Psoas muscle (tissue), 8 donors: ENCODE measurements around the gene PJA2. TPM values are rescaled to one million over a fixed set of nuclear protein-coding genes. Genes with fewer than 3 reads are reported as not detected.

Experiments
- ATAC-seq, 4 donors: fragments of 200-7000 bp; cut with Tn5 transposase; one replicate each; pipeline ENCODE4 v1.9.1; 2020; ENCODE audit warnings: moderate library complexity in 3 of 4, mild to moderate bottlenecking in 2 of 4
- DNase-seq, 2 donors: peaks; one replicate each; pipeline ENCODE4 v3.0.0-alpha.2; 2020
- H3K27ac ChIP-seq: fragments of 200-600 bp; one replicate; pipeline ENCODE4 v1.8.0; 2022
- H3K27me3 ChIP-seq, 3 donors: fragments of 200-600 bp in 1 of 3; one replicate each; pipeline versions ENCODE4 v1.6.1 to v1.8.0; 2013 to 2022; ENCODE audit warnings: low read length in 2 of 3, mild to moderate bottlenecking in 2 of 3, moderate library complexity in 1 of 3; ENCODE audit not compliant: insufficient read depth in 3 of 3
- H3K36me3 ChIP-seq, 2 donors: fragments of 200-600 bp in 1 of 2; one replicate each; pipeline versions ENCODE4 v1.6.1 to v1.8.0; 2013 to 2022; ENCODE audit warnings: low read depth in 1 of 2, mild to moderate bottlenecking in 1 of 2, moderate library complexity in 1 of 2; ENCODE audit not compliant: insufficient read depth in 1 of 2
- H3K4me1 ChIP-seq: fragments of 200-600 bp; one replicate; pipeline ENCODE4 v1.8.0; 2022
- H3K4me3 ChIP-seq: fragments of 200-600 bp; one replicate; pipeline ENCODE4 v1.8.0; 2022; ENCODE audit warnings: mild to moderate bottlenecking
- H3K9me3 ChIP-seq: fragments of 200-600 bp; one replicate; pipeline ENCODE4 v1.8.0; 2022
- WGBS, 3 donors: extraction: QIAGEN DNeasy Blood & Tissue Kit; methylation state at CpG; one replicate each; pipeline versions ENCODE4 v1.1.6 to v1.1.7; 2013; 5-methylcytosine and 5-hydroxymethylcytosine counted together
- intact Hi-C, 2 donors: fragments of 100-400 bp; cut with DNase I; formaldehyde crosslinking; loops; one replicate each; pipeline versions ENCODE4 v1.11.0 to v1.14.2; 2022
- polyA plus RNA-seq, 3 donors: library from polyadenylated mRNA; stranded (reverse); fragments of 200-250 nt; gene quantifications; one replicate each; pipeline ENCODE4 v1.2.3, GENCODE V29; 2013
- total RNA-seq, 4 donors: library from RNA; stranded (reverse); fragmentation: NEBNext Ultra II Directional in 2 of 4; extraction: Animal tissue kit (Norgen Biotek cat#: 25700) in 2 of 4; gene quantifications; one replicate each; pipeline versions ENCODE4 v1.2.1 to v1.2.4, GENCODE V29; 2021 to 2023
- TF ChIP-seq, protein P1 (sequence below): fragments of 200-600 bp; IDR thresholded peaks from one replicate; pipeline ENCODE4 v1.8.0; 2022; ENCODE audit warnings: antibody characterized with exemption
- donor health status: healthy with polysubstance abuse.
- donor health status: DM: no; HTN: no; CAD: no; lungs with moderate emphysema.
- donor health status: Bipolar disorder and iron deficiency.
- donor health status: healthy.
- donor health status: DM: yes; HTN: yes; CAD: no.
- donor health status: DM: no; HTN: no; CAD: no.
- donor health status: DM: no; HTN: no; CAD: no.
- donor health status: DM: yes; HTN: yes; CAD: no.

The PJA2 gene
- total and polyA plus RNA-seq, 7 donors = 20.9 to 66.9 (median 39.3) TPM

GRCh38 chr5:109350537-109351270 lies 59.1 kb downstream of the PJA2 start:
- Histone ChIP-seq H3K4me1 (peaks cover 10% of the 10 kb centered on the region), H3K27ac (no peak overlapping the region), H3K27me3 (no peaks in the 10 kb centered on the region), H3K9me3 (no peaks in the 10 kb centered on the region), H3K36me3 (peaks cover 0 to 22% of the 10 kb centered on the region in 2 donors), H3K4me3 (no peak overlapping the region)
- ATAC-seq = no peak
- intact Hi-C loops = no loop called here
- TF ChIP-seq, protein P1, sequence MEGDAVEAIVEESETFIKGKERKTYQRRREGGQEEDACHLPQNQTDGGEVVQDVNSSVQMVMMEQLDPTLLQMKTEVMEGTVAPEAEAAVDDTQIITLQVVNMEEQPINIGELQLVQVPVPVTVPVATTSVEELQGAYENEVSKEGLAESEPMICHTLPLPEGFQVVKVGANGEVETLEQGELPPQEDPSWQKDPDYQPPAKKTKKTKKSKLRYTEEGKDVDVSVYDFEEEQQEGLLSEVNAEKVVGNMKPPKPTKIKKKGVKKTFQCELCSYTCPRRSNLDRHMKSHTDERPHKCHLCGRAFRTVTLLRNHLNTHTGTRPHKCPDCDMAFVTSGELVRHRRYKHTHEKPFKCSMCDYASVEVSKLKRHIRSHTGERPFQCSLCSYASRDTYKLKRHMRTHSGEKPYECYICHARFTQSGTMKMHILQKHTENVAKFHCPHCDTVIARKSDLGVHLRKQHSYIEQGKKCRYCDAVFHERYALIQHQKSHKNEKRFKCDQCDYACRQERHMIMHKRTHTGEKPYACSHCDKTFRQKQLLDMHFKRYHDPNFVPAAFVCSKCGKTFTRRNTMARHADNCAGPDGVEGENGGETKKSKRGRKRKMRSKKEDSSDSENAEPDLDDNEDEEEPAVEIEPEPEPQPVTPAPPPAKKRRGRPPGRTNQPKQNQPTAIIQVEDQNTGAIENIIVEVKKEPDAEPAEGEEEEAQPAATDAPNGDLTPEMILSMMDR = no peak
- WGBS, 3 donors = 76 to 82% (median 77%) methylated on average over 5 of the region's 5 CpGs
- DNase-seq = no peak

DNA sequence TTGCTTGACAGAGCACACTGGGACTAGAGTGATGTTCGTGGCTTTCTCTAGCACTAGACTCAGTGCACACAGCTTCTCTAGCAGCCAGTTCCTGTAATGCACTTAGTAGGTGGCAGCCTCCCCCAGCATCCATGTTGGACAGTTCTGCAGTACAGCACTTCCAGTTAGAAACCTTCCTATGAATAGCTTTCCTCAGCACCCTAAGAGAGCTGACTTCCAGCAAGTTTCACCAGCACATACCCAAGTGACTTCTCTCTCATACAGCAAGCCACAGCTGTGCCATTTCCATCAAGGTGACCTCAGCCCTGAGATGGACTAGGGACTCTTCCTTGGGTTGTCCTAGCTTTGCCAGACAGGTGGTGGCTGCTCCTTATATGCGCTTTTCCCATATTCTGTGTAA lies 60.4 kb downstream of the PJA2 start:
- intact Hi-C loops = no loop called here
- WGBS, 3 donors = 75 to 88% (median 77%) methylated on average over 2 of the region's 2 CpGs
- peaks cover 13% of the 10 kb centered on the region for H3K4me1 ChIP-seq
- H3K36me3 ChIP-seq = peaks cover 0 to 20% of the 10 kb centered on the region in 2 donors
- TF ChIP-seq, protein P1 = no peak
- ATAC-seq = peak in 3 of 4 donors; percentile 28 to 74 (median 54)
- no peak overlapping the region for H3K27ac ChIP-seq
- no peak for DNase-seq
- H3K9me3 ChIP-seq = no peaks in the 10 kb centered on the region
- no peaks in the 10 kb centered on the region for H3K27me3 ChIP-seq
- H3K4me3 ChIP-seq = no peak overlapping the region

DNA sequence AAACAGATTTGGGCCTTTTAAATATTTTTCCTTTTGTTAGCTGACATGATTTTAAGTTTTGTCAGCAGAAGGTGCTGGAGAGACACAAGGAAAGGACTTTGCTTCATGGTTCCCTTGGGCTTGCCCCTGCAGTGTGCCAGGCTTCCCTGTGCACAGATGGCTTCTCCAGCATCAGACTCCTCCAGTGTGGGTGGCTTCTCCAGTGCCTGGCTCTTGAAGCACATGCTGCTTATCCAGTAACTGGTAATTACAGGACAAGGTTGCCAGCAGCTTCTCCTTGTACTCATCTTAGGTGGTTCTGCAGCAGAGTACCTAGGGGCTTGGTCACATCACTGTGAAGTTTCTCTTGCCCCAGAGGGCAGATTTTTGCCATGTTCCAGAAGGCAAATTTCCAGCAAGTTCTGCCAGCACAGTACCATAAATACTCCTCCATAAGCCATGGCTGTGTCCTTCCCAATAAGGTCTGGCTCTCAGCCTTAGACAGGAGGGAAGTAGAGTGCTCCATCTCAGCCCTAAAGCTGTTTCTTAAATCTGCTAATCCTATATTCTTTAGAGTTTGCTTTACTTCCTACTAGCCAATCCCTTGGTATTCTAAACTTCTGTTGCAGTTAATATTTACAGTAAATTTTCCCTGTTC lies 62.4 kb downstream of the PJA2 start:
- Histone ChIP-seq H3K4me3 (no peak overlapping the region), H3K27ac (no peak overlapping the region), H3K36me3 (peaks cover 0 to 32% of the 10 kb centered on the region in 2 donors), H3K27me3 (no peaks in the 10 kb centered on the region), H3K9me3 (no peaks in the 10 kb centered on the region), H3K4me1 (peaks cover 13% of the 10 kb centered on the region)
- peak in 1 of 2 donors; percentile 36 for DNase-seq
- intact Hi-C loops = no loop called here
- TF ChIP-seq, protein P1 = no peak
- peak; percentile 19 to 66 (median 38) for ATAC-seq

DNA sequence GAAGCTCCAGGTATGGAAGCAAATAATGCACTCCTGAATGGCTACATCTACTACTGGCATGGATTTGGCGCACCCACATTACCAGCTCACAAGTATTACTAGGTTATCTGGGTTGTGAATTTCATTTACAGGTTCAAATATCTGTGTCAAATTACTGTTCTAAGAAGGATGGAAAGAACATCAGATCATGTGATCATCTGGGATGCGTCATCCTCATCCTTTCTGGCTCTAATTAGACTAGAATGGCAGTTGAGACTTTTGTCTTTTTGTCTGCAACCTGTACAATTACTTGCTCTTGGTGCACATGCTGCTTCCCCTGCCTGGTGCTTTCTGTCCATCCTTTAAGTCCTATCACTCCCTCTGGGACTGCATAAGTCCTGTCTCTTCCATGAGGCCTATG lies 64.1 kb downstream of the PJA2 start:
- TF ChIP-seq, protein P1 = no peak
- H3K36me3 ChIP-seq = peaks cover 0 to 32% of the 10 kb centered on the region in 2 donors
- DNase-seq = no peak
- no peaks in the 10 kb centered on the region for H3K9me3 ChIP-seq
- no peak overlapping the region for H3K4me3 ChIP-seq
- H3K27ac ChIP-seq = no peak overlapping the region
- intact Hi-C loops = no loop called here
- no peaks in the 10 kb centered on the region for H3K27me3 ChIP-seq
- ATAC-seq = peak in 1 of 4 donors; percentile 56
- H3K4me1 ChIP-seq = peaks cover 13% of the 10 kb centered on the region
- WGBS, 3 donors = 61 to 82% (median 66%) methylated on average over 2 of the region's 2 CpGs
